Endodermal cell (in vitro differentiated cells): ENCODE results near the gene SPPL2B. TPM values are rescaled to one million over a fixed set of nuclear protein-coding genes. Genes with fewer than 3 reads are reported as not detected.

ENCODE experiments used
- DNase-seq: peaks from one replicate; pipeline ENCODE4 v3.0.0-alpha.2; 2017
- H3K27ac ChIP-seq: 2 replicates; pipeline ENCODE4 v1.5.1; 2013; ENCODE audit warnings: mild to moderate bottlenecking, low read depth, low read length, moderate library complexity
- H3K27me3 ChIP-seq: 2 replicates; pipeline ENCODE4 v1.6.1; 2013; ENCODE audit warnings: mild to moderate bottlenecking, low read length, moderate library complexity; ENCODE audit not compliant: insufficient read depth, control insufficient read depth, poor library complexity, severe bottlenecking
- H3K36me3 ChIP-seq: 2 replicates; pipeline ENCODE4 v1.7.0; 2013; ENCODE audit warnings: mild to moderate bottlenecking, low read length, moderate library complexity; ENCODE audit not compliant: control insufficient read depth, insufficient read depth
- H3K4me1 ChIP-seq: one replicate; pipeline ENCODE4 v1.7.0; 2013; ENCODE audit warnings: low read length; ENCODE audit not compliant: control insufficient read depth, insufficient read depth
- H3K4me3 ChIP-seq: 2 replicates; pipeline ENCODE4 v1.5.1; 2013; ENCODE audit warnings: mild to moderate bottlenecking, low read length, moderate library complexity
- H3K9ac ChIP-seq: 2 replicates; pipeline ENCODE4 v1.6.1; 2013; ENCODE audit warnings: mild to moderate bottlenecking, low read length, moderate library complexity; ENCODE audit not compliant: poor library complexity, severe bottlenecking; ENCODE audit errors: extremely low read depth
- H3K9me3 ChIP-seq: 2 replicates; pipeline ENCODE4 v1.6.1; 2013; ENCODE audit warnings: mild to moderate bottlenecking, low read length, moderate library complexity; ENCODE audit not compliant: control insufficient read depth
- H3K27ac Mint-ChIP-seq: 2 replicates; pipeline ENCODE4 v1.8.0; 2020; ENCODE audit warnings: mixed read lengths
- H3K27me3 Mint-ChIP-seq: 2 replicates; pipeline ENCODE4 v1.8.0; 2021; ENCODE audit warnings: mild to moderate bottlenecking, mixed read lengths; ENCODE audit not compliant: insufficient read depth
- H3K36me3 Mint-ChIP-seq: 2 replicates; pipeline ENCODE4 v1.8.0; 2020; ENCODE audit warnings: low read depth, mixed read lengths
- H3K4me1 Mint-ChIP-seq: 2 replicates; pipeline ENCODE4 v1.8.0; 2020; ENCODE audit warnings: mixed read lengths
- H3K4me3 Mint-ChIP-seq: 2 replicates; pipeline ENCODE4 v1.8.0; 2020; ENCODE audit warnings: mild to moderate bottlenecking, moderate library complexity, mixed read lengths
- H3K9me3 Mint-ChIP-seq: 2 replicates; pipeline ENCODE4 v1.8.0; 2020; ENCODE audit warnings: mild to moderate bottlenecking, mixed read lengths
- WGBS, 2 experiments: methylation state at CpG; one replicate each; pipeline versions ENCODE4 v1.1.5 to v1.1.7; 2013; ENCODE audit warnings: missing lambda C conversion rate in 2 of 2, mixed read lengths in 1 of 2; ENCODE audit not compliant: insufficient coverage in 1 of 2, insufficient read length in 1 of 2; 5-methylcytosine and 5-hydroxymethylcytosine counted together
- total RNA-seq, 2 donors: library from RNA; stranded (reverse); fragmentation: NEBNext Ultra II Directional in 1 of 2; extraction: Animal tissue kit (Norgen Biotek cat#: 25700) in 1 of 2; gene quantifications; 2 replicates in 1 of 2; 3 replicates in 1 of 2; pipeline ENCODE4 v1.2.1, GENCODE V29; 2021
- TF ChIP-seq, protein P1 (sequence below): fragments of 200-600 bp; sonication (generic); conservative IDR thresholded peaks from 2 replicates; pipeline ENCODE4 v1.5.0; 2021; ENCODE audit warnings: antibody characterized with exemption, mild to moderate bottlenecking

SPPL2B gene
- total RNA-seq, 2 donors from 2014 or later = 115 to 118 TPM

- H3K4me1 ChIP-seq = no peaks in the 10 kb centered on the region
- no peak overlapping the region for H3K27ac ChIP-seq
- H3K27ac Mint-ChIP-seq = no peak overlapping the region
- H3K9me3 ChIP-seq = no peaks in the 10 kb centered on the region
- H3K9ac ChIP-seq = no peak overlapping the region
- H3K4me3 ChIP-seq = no peak overlapping the region
- 79% methylated on average over 14 to 25 of the region's 28 CpGs for WGBS, 2 experiments
- H3K4me3 Mint-ChIP-seq = peak overlapping the region; percentile 38
- TF ChIP-seq, protein P1, sequence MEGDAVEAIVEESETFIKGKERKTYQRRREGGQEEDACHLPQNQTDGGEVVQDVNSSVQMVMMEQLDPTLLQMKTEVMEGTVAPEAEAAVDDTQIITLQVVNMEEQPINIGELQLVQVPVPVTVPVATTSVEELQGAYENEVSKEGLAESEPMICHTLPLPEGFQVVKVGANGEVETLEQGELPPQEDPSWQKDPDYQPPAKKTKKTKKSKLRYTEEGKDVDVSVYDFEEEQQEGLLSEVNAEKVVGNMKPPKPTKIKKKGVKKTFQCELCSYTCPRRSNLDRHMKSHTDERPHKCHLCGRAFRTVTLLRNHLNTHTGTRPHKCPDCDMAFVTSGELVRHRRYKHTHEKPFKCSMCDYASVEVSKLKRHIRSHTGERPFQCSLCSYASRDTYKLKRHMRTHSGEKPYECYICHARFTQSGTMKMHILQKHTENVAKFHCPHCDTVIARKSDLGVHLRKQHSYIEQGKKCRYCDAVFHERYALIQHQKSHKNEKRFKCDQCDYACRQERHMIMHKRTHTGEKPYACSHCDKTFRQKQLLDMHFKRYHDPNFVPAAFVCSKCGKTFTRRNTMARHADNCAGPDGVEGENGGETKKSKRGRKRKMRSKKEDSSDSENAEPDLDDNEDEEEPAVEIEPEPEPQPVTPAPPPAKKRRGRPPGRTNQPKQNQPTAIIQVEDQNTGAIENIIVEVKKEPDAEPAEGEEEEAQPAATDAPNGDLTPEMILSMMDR = no peak
- no peaks in the 10 kb centered on the region for H3K4me1 Mint-ChIP-seq
- H3K27me3 Mint-ChIP-seq = peaks cover 92% of the 10 kb centered on the region
- no peaks in the 10 kb centered on the region for H3K9me3 Mint-ChIP-seq
- H3K27me3 ChIP-seq = peaks cover 90% of the 10 kb centered on the region
- H3K36me3 Mint-ChIP-seq = peaks cover 3% of the 10 kb centered on the region
- no peak for DNase-seq
- no peaks in the 10 kb centered on the region for H3K36me3 ChIP-seq
Observed at GRCh38 chr19:2288818-2289713, 39.4 kb upstream of the SPPL2B start.

DNA sequence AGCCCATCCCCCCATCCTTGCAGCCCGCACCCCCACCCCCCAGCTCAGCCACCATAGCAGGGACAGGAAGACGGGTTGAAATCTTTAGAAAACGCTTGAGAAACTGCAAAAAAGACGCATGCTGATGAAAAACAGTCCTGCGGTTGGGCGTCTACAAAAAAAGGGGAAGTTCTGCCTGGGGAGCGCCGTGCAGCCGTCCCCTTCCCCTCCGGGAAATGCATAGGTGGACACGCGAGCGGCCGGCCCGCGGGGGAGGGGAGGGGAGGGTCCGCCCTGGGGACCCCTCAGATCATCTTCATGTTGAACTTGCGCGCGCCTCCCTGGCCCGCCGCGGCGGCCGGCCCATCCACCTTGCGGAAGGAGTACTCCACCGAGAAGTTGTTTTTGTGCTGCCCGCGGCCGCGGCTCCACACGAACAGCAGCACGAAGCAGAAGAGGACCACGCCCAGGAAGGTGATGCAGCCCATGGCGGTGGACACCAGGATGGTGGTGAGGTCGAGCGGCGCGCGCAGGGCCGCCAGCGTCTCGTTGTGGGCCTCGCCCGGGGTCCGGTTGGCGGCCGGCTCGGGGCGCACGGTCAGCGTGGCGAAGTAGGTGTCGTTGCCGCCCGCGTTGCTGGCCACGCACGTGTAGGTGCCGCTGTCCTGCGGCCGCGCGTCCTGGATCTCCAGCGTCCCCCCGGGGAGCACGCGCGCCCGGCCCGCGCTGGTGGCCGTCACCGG, 38.6 kb upstream of the SPPL2B start:
- Mint-ChIP-seq H3K4me1 (no peaks in the 10 kb centered on the region), H3K36me3 (peaks cover 3% of the 10 kb centered on the region), H3K4me3 (peak overlapping the region; percentile 38), H3K27me3 (peaks cover 94% of the 10 kb centered on the region), H3K9me3 (no peaks in the 10 kb centered on the region), H3K27ac (no peak overlapping the region)
- Histone ChIP-seq H3K9ac (no peak overlapping the region), H3K27ac (no peak overlapping the region), H3K9me3 (no peaks in the 10 kb centered on the region), H3K4me3 (no peak overlapping the region), H3K27me3 (peaks cover 98% of the 10 kb centered on the region), H3K36me3 (no peaks in the 10 kb centered on the region), H3K4me1 (no peaks in the 10 kb centered on the region)
- TF ChIP-seq, protein P1 = no peak
- 4 to 8% methylated on average over 26 to 73 of the region's 74 CpGs for WGBS, 2 experiments
- peak; percentile 70 for DNase-seq

- H3K27me3 ChIP-seq = peaks cover 100% of the 10 kb centered on the region
- H3K4me3 ChIP-seq = no peak overlapping the region
- no peaks in the 10 kb centered on the region for H3K9me3 Mint-ChIP-seq
- H3K9me3 ChIP-seq = no peaks in the 10 kb centered on the region
- no peak overlapping the region for H3K27ac Mint-ChIP-seq
- TF ChIP-seq, protein P1 = no peak
- H3K9ac ChIP-seq = no peak overlapping the region
- peaks cover 3% of the 10 kb centered on the region for H3K36me3 Mint-ChIP-seq
- H3K4me1 Mint-ChIP-seq = no peaks in the 10 kb centered on the region
- WGBS, 2 experiments = 10 to 12% methylated on average over 40 to 82 of the region's 82 CpGs
- H3K27me3 Mint-ChIP-seq = peaks cover 94% of the 10 kb centered on the region
- H3K4me1 ChIP-seq = no peaks in the 10 kb centered on the region
- DNase-seq = peak; percentile 80
- H3K27ac ChIP-seq = no peak overlapping the region
- H3K4me3 Mint-ChIP-seq = peak overlapping the region; percentile 43
- H3K36me3 ChIP-seq = no peaks in the 10 kb centered on the region
Observed at GRCh38 chr19:2290441-2291184, 37.9 kb upstream of the SPPL2B start.
